GM21825 (cell line): ENCODE data around the gene METRNL.

ENCODE experiments used
- ATAC-seq: cut with Tn5 transposase; IDR thresholded peaks from one replicate; pipeline ENCODE4 v1.9.1; 2021; ENCODE audit warnings: mild to moderate bottlenecking, moderate library complexity; ENCODE audit not compliant: unreplicated experiment

METRNL gene

DNA sequence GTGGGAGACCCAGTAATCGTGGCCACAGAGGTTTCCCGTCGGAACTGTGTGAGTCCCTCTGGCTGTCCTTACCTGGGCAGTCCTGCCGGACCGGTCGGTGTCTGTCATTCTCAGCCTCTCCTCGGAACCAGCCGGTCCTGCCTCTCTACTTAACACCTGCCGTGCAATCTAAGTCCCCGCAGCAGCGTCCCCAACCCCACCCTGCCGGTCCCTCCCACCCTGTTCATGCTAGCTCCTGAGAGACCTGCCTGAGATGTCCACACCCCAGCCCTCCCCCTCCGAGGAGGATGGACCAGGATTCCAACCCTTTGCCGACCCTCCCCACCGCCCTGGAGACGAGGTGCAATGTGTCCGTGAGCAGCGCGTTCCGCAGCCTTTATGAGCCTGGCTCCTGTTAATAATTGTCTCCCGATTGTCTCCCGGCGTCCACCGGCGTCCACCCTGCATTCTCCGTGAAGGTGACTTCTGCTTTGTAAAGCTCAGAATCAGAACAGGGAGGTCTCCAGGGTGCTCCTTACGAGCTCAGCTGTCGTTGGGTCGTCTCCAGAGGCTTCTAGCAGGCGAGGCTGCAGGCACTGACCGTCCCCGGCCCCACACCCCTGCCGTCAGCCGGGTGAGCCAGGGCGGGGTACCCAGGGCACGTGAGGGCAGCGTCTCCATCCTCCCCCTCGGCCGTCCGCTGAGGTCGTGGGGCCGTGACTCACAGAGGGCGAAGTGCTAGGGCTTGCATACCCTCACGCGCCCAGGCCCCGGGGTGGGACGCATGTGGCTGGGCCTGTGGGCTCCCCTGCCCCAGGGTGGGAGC, 10.1 kb downstream of the METRNL start:
- no peak for ATAC-seq

DNA sequence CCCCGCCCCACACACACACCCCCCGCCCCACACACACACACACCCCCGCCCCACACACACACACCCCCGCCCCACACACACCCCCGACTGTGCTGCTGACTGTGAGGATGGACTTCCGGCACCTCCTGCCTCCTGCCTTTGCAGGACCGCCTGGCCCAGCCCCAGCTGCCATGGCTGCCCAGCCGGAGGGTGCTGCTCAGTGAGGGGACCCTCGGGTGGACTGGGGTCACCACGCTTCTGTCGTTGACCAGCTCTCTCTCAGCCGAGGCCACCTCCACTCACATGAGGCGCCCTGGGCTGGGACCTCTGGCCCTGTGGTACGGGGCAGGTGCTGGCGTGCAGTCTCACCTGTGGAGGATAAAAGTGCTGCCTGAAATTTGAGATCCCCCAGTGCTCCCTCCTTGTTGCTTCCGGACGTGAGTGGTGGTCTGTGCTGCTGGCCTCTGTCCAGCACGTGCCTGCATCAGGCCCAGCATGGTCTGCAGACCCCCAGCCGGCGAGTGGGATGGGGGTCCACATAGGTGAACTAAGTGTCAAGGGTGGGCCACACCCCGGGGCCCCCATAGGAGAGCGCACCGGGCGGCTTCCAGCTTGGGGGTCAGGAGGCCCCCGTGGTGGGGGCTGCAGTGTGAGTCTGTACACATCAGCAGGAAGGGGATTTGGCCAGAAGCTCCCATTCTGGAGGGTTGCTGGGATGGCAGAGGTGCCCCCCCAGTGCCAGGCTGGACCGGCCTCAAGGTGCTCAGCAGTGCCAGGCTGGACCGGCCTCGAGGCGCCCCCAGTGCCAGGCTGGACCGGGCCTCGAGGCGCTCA, 11.2 kb downstream of the METRNL start:
- no peak for ATAC-seq

DNA sequence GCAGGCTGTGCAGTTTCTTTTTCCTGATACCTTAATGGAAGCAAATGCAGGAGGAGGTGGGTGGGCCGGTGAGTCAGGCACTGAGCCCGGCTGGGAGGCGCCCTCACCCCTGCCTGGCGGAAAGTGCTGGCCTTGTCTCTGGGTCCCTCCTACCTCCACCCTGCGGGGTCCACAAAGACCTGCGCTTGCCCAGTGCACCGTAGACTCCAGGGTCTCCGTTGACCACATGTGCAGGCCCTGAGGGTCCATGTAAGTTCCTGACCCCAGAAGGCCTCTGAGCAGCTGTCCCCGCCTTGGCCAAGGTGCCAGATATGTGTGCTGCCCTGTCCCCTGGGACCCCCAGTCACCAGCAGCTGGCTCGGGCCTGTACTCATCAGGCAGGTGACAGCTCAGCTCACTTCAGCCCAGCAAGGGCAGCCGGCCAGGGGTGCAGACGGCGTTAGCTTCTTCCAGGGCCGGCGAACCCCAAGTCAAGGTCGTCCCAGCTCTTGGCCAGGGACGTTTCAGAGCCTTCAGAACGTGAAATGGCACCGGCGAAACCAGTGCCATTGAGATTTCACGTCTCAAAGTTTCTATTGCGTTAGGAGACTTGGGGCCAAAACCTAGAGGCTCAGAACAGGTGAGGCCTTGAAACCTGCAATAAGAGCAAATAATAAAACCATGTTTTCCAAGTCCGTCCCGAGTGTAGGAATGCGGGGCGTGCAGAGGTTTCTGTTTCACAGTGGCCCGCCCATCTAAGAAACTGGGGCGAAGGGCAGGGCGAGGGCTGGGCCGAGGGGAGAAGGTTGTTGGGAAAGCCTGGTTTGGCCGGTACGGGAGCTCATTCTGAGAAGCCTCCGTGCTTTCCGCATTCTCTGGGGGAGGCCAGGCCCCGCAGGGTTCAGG, 12.1 kb downstream of the METRNL start:
- no peak for ATAC-seq

- ATAC-seq = no peak
These were observed 12.8 kb downstream of the METRNL start for GRCh38 chr17:83092186-83092585.

DNA sequence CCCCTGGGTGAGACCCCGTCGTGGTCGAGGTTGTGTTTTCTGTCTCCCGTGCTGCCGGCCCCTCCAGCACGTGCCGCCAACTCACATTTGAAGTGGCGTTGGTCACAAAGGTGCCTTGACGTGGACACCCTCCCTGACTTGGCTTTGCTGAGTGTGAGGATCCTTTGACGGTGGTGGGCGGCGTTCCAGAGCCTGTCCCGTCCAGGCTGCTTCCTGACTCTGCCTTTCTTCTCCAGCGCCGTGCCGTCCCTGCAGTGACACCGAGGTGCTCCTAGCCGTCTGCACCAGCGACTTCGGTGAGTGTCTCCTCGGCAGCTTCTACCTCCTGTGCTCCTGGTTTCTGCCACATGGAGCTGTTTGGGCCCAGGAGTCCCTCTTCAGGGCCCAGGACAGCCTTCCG, 13.5 kb downstream of the METRNL start:
- no peak for ATAC-seq

GRCh38 chr17:83093506-83093905, 14.1 kb downstream of the METRNL start:
- no peak for ATAC-seq

- no peak for ATAC-seq
These were observed 14.9 kb downstream of the METRNL start for GRCh38 chr17:83094291-83094690.

- ATAC-seq = no peak
These were observed 15.6 kb downstream of the METRNL start for GRCh38 chr17:83095016-83095415.

DNA sequence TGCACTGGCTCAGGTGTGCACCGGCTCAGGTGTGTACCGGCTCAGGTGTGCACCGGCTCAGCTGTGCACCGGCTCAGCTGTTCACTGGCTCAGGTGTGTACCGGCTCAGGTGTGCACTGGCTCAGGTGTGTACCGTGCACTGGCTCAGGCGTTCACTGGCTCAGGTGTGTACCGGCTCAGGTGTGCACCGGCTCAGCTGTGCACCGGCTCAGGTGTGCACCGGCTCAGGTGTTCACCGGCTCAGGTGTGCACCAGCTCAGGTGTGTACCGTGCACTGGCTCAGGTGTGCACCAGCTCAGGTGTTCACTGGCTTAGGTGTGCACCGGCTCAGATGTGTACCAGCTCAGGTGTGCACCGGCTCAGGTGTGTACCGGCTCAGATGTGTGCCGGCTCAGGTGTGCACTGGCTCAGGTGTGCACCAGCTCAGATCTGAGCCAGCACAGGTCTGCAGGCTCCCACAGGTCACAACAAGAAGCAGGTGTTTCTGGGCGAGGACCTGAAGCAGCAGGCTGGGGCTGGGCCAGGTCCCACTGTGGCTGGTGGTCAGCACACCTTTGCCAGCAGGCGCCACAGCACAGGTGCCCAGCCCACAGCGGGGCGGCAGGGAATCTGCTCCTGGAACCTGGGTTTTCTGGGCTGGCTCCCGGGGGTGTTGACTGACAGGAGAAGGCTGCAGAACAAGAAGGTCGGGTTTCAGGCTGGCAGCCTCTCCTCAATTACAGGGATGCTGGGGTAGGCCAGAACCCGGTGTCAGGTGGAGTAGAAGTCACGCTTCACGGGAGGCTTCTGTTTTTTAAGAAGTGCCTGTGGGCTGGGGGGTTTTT, 17.2 kb downstream of the METRNL start:
- ATAC-seq = no peak

DNA sequence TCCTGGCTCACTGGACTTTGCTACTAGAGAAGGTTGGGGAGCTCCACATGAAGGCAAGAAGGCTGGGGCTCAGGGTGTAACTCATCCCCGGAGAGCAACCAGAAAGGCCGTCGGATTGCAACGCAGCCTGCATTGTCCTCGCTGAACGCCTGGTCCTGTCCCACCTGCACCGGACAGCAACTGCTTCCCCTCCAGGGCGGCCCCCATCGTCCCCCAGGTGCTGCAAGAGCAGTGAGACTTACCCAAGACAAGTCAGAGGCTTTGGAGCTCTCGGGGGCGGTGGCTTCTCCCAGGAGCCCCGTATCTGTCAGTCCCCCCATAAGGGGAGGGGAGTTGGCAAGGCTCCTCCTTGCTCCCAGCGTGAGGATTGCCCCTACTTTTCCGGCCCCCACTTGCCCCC, 18.4 kb downstream of the METRNL start:
- ATAC-seq = no peak

GRCh38 chr17:83098241-83099085, 19.1 kb downstream of the METRNL start:
- no peak for ATAC-seq

DNA sequence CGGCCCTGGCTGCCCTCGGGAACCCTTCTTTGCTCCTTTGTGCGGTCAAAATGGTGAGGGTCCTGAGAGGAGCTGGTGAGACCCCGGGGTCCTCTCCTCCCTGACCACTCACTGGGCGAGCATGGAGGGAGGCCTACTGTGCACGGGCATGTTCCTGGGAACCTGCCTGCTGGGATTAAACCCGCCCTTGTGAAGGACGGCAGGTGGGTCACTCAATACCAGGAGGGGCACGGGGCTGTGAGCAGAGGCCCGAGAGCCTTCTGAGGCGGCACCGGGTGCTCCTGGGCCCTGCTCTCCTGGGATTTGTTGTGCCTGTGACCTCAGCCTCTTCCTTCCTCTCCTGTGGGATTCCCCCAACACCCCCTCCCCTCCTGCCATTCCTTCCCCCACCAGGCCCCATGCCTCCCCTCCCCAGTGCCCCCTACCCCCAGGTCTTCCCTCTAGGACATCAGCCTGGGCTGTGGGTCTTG, 19.7 kb downstream of the METRNL start:
- ATAC-seq = no peak

DNA sequence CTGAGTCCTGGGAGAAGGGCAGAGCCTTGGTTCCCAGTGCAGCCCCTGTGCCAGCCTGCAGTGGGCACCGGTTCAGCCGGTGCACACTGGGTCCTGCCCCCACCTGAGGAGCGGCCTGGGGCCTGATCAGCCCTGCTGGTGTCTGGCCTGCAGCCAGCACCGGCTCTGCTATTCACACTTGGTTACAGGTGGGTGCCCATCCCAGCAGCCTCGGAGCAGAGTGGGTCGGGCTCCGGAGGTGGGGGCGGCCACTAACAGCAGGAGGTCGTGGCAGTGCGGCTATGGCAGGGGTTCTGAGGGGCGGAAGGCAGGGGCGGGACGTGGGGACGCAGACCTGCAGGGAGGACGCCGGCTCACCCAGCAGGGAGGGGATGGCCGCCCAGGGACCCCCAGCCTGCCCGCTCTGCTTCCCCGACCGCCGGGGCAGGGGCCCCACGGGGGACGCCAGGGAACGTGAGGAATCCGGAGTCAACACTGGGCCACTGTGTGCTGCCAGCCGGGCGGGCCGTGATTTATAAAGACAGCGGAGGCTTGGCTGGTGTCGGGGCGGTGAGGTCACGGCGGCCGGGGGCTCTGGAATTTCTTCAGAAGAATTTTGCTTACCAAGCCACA, 20.3 kb downstream of the METRNL start:
- no peak for ATAC-seq

- no peak for ATAC-seq
These were observed 20.9 kb downstream of the METRNL start for GRCh38 chr17:83100220-83100852.

- no peak for ATAC-seq
These were observed 21.5 kb downstream of the METRNL start for GRCh38 chr17:83100853-83101391.

- ATAC-seq = no peak
These were observed 22.5 kb downstream of the METRNL start for GRCh38 chr17:83101805-83102480.

- no peak for ATAC-seq
These were observed 24.0 kb downstream of the METRNL start for GRCh38 chr17:83103200-83103942.
